ENCODE data around the gene PKNOX2. TPM values are rescaled to one million over a fixed set of nuclear protein-coding genes. Genes with fewer than 3 reads are reported as not detected.

PKNOX2 gene
- polyA plus RNA-seq (2012; ENCODE audit: insufficient read length, low read depth) = 34.1 TPM

GRCh38 chr11:125164422-125165110 is at the start of gene PKNOX2:
Gene PKNOX2 (plus strand): TSS chr11:125164751. CDS start chr11:125351306, 186,555 bp downstream.
- TF ChIP-seq SIN3A (IDR thresholded peaks at IDR 0.05; ENCODE audit: borderline replicate concordance, insufficient read depth, low read length) = peak; percentile 91; the same call in 1 of the 2 replicates
- peak in 1 of 2 experiments; percentile 66; a peak in 1 of 4 replicates for TF ChIP-seq REST (IDR thresholded peaks at IDR 0.05; ENCODE audit: insufficient read depth in 1 of 2, low read depth in 2 of 2, low read length in 2 of 2)
- TF ChIP-seq FOXP2 (optimal IDR thresholded peaks at IDR 0.05; ENCODE audit: borderline replicate concordance, extremely low read depth, extremely low read length, insufficient read depth) = peak; percentile 56
- TF ChIP-seq TAF1 (IDR thresholded peaks at IDR 0.05; ENCODE audit: borderline replicate concordance, insufficient read depth, low read length) = peak; percentile 93; the same call in 1 of the 2 replicates
- peak; percentile 93 for TF ChIP-seq POLR2AphosphoS5 (IDR thresholded peaks at IDR 0.05; ENCODE audit: low read depth, low read length)

- no peak for TF ChIP-seq REST (IDR thresholded peaks at IDR 0.05; ENCODE audit: insufficient read depth in 1 of 2, low read depth in 2 of 2, low read length in 2 of 2)
- TF ChIP-seq TAF1 (IDR thresholded peaks at IDR 0.05; ENCODE audit: borderline replicate concordance, insufficient read depth, low read length) = no peak
- TF ChIP-seq POLR2AphosphoS5 (IDR thresholded peaks at IDR 0.05; ENCODE audit: low read depth, low read length) = no peak
- TF ChIP-seq FOXP2 (optimal IDR thresholded peaks at IDR 0.05; ENCODE audit: borderline replicate concordance, extremely low read depth, extremely low read length, insufficient read depth) = no peak
- TF ChIP-seq SIN3A (IDR thresholded peaks at IDR 0.05; ENCODE audit: borderline replicate concordance, insufficient read depth, low read length) = no peak
Observed at GRCh38 chr11:125117429-125117828, 47.1 kb upstream of the PKNOX2 start.

GRCh38 chr11:125123194-125123946 is 41.2 kb upstream of the PKNOX2 start:
- TF ChIP-seq SIN3A (IDR thresholded peaks at IDR 0.05; ENCODE audit: borderline replicate concordance, insufficient read depth, low read length) = no peak
- TF ChIP-seq POLR2AphosphoS5 (IDR thresholded peaks at IDR 0.05; ENCODE audit: low read depth, low read length) = no peak
- TF ChIP-seq REST (IDR thresholded peaks at IDR 0.05; ENCODE audit: insufficient read depth in 1 of 2, low read depth in 2 of 2, low read length in 2 of 2) = no peak
- TF ChIP-seq FOXP2 (optimal IDR thresholded peaks at IDR 0.05; ENCODE audit: borderline replicate concordance, extremely low read depth, extremely low read length, insufficient read depth) = no peak
- TF ChIP-seq TAF1 (IDR thresholded peaks at IDR 0.05; ENCODE audit: borderline replicate concordance, insufficient read depth, low read length) = no peak

GRCh38 chr11:125123947-125124617 is 40.5 kb upstream of the PKNOX2 start:
- TF ChIP-seq SIN3A (IDR thresholded peaks at IDR 0.05; ENCODE audit: borderline replicate concordance, insufficient read depth, low read length) (no peak), POLR2AphosphoS5 (IDR thresholded peaks at IDR 0.05; ENCODE audit: low read depth, low read length) (peak; percentile 87), FOXP2 (optimal IDR thresholded peaks at IDR 0.05; ENCODE audit: borderline replicate concordance, extremely low read depth, extremely low read length, insufficient read depth) (no peak), REST (IDR thresholded peaks at IDR 0.05; ENCODE audit: insufficient read depth in 1 of 2, low read depth in 2 of 2, low read length in 2 of 2) (no peak), TAF1 (IDR thresholded peaks at IDR 0.05; ENCODE audit: borderline replicate concordance, insufficient read depth, low read length) (peak; percentile 79; the same call in 1 of the 2 replicates)
